ENCODE measurements around the gene STT3B.
"Not testable (repeated sequence)": the region's sequence is repeated elsewhere in the genome, so short reads cannot be mapped to it uniquely, and the experiment has no call there.

The STT3B gene

GRCh38 chr3:31555204-31555603 is 22.5 kb downstream of the STT3B start:
- DNase-seq = no peak

- no peak for DNase-seq
Observed at GRCh38 chr3:31559872-31560534, 27.3 kb downstream of the STT3B start.

- no peak for DNase-seq
Observed at GRCh38 chr3:31561891-31562290, 29.2 kb downstream of the STT3B start.

- no peak for DNase-seq
Observed at GRCh38 chr3:31562525-31562924, 29.8 kb downstream of the STT3B start.

GRCh38 chr3:31565288-31565687 is 32.6 kb downstream of the STT3B start:
- DNase-seq = no peak

- DNase-seq = no peak
Observed at GRCh38 chr3:31567036-31567435, 34.3 kb downstream of the STT3B start.

- DNase-seq = no peak
Observed at GRCh38 chr3:31568649-31569048, 35.9 kb downstream of the STT3B start.

GRCh38 chr3:31571325-31571724 is 38.6 kb downstream of the STT3B start:
- DNase-seq = no peak

GRCh38 chr3:31572236-31573004 is 39.7 kb downstream of the STT3B start:
- DNase-seq = no peak

GRCh38 chr3:31573036-31573779 is 40.5 kb downstream of the STT3B start:
- DNase-seq = no peak

- DNase-seq = no peak
Observed at GRCh38 chr3:31575448-31575847, 42.7 kb downstream of the STT3B start.

GRCh38 chr3:31576521-31576920 is 43.8 kb downstream of the STT3B start:
- DNase-seq = no peak

- no peak for DNase-seq
Observed at GRCh38 chr3:31577232-31577631, 44.5 kb downstream of the STT3B start.

- DNase-seq = no peak
Observed at GRCh38 chr3:31579828-31580227, 47.1 kb downstream of the STT3B start.

GRCh38 chr3:31580645-31581044 is 47.9 kb downstream of the STT3B start:
- no peak for DNase-seq

GRCh38 chr3:31581660-31582059 is 48.9 kb downstream of the STT3B start:
- no peak for DNase-seq

GRCh38 chr3:31589228-31589627 is 56.5 kb downstream of the STT3B start:
- DNase-seq = no peak

- no peak for DNase-seq
Observed at GRCh38 chr3:31590650-31591049, 57.9 kb downstream of the STT3B start.

GRCh38 chr3:31592764-31593163 is 60.0 kb downstream of the STT3B start:
- DNase-seq = no peak

GRCh38 chr3:31596176-31596575 is 63.5 kb downstream of the STT3B start:
- no peak for DNase-seq

- no peak for DNase-seq
Observed at GRCh38 chr3:31600431-31600830, 67.7 kb downstream of the STT3B start.

GRCh38 chr3:31605333-31605732 is 72.6 kb downstream of the STT3B start:
- DNase-seq = not testable (repeated sequence)

GRCh38 chr3:31606453-31606852 is 73.7 kb downstream of the STT3B start:
- no peak for DNase-seq

GRCh38 chr3:31610700-31611275 is 78.1 kb downstream of the STT3B start:
- DNase-seq = no peak

Measured in NCI-H187 (cell line).